Neural crest cell (in vitro differentiated cells): Measurements from ENCODE around the gene STAT6. TPM values are rescaled to one million over a fixed set of nuclear protein-coding genes. Genes with fewer than 3 reads are reported as not detected.
"Not testable (repeated sequence)": the region's sequence is repeated elsewhere in the genome, so short reads cannot be mapped to it uniquely, and the experiment has no call there.

Source experiments
- DNase-seq: peaks from one replicate; pipeline ENCODE4 v3.0.0; 2021; ENCODE audit warnings: low read depth, mixed read lengths, low spot score
- H3K27ac Mint-ChIP-seq: one replicate; pipeline ENCODE4 v1.8.0; 2021; ENCODE audit warnings: mild to moderate bottlenecking, mixed read lengths; ENCODE audit not compliant: unreplicated experiment
- H3K27me3 Mint-ChIP-seq: 2 replicates; pipeline ENCODE4 v1.8.0; 2021; ENCODE audit warnings: low read depth, mild to moderate bottlenecking, mixed read lengths
- H3K36me3 Mint-ChIP-seq: 2 replicates; pipeline ENCODE4 v1.8.0; 2021; ENCODE audit warnings: low read depth, mild to moderate bottlenecking, mixed read lengths
- H3K4me1 Mint-ChIP-seq: 2 replicates; pipeline ENCODE4 v1.8.0; 2021; ENCODE audit warnings: mixed read lengths
- H3K4me3 Mint-ChIP-seq: one replicate; pipeline ENCODE4 v1.8.0; 2021; ENCODE audit warnings: mild to moderate bottlenecking, mixed read lengths
- H3K9me3 Mint-ChIP-seq: 2 replicates; pipeline ENCODE4 v1.8.0; 2021; ENCODE audit warnings: mixed read lengths
- CTCF ChIP-seq: fragments of 200-600 bp; sonication (generic); conservative IDR thresholded peaks from 2 replicates; pipeline ENCODE4 v1.5.0; 2021; ENCODE audit warnings: antibody characterized with exemption, mild to moderate bottlenecking
- total RNA-seq: library from RNA; stranded (reverse); gene quantifications from 2 replicates; pipeline ENCODE4 v1.2.1, GENCODE V29; 2021

STAT6 gene
- total RNA-seq, 1 donor from 2014 or later: 40.2 TPM

- peaks cover 2% of the 10 kb centered on the region for H3K36me3 Mint-ChIP-seq
- no peak for TF ChIP-seq CTCF
- H3K27ac Mint-ChIP-seq: no peak overlapping the region
- no peaks in the 10 kb centered on the region for H3K9me3 Mint-ChIP-seq
- no peaks in the 10 kb centered on the region for H3K27me3 Mint-ChIP-seq
- peaks cover 35% of the 10 kb centered on the region for H3K4me1 Mint-ChIP-seq
- H3K4me3 Mint-ChIP-seq: peak overlapping the region; percentile 38
- DNase-seq: no peak
Measured at GRCh38 chr12:57080855-57081254, 30.3 kb downstream of the STAT6 start.

DNA sequence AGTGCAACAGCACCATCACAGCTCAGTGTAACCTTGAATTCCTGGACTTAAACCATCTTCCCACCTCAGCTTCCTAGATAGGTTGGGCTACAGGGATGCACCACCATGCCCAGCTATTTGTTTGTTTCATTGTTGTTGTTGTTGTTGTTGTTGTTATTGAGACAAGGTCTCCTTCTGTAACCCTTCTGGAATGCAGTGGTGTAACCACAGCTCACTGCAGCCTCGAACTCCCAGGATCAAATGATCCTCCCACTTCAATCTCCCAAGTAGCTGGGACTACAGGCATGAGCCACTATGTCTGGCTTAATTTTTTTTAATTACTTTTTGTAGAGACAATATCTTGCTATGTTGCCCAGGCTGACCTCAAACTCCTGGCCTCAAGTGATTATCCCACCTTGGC, 31.3 kb downstream of the STAT6 start:
- no peaks in the 10 kb centered on the region for H3K27me3 Mint-ChIP-seq
- no peak for DNase-seq
- H3K4me1 Mint-ChIP-seq: peaks cover 24% of the 10 kb centered on the region
- TF ChIP-seq CTCF: no peak
- H3K27ac Mint-ChIP-seq: no peak overlapping the region
- peak overlapping the region; percentile 27 for H3K4me3 Mint-ChIP-seq
- H3K36me3 Mint-ChIP-seq: peaks cover 2% of the 10 kb centered on the region
- no peaks in the 10 kb centered on the region for H3K9me3 Mint-ChIP-seq

DNA sequence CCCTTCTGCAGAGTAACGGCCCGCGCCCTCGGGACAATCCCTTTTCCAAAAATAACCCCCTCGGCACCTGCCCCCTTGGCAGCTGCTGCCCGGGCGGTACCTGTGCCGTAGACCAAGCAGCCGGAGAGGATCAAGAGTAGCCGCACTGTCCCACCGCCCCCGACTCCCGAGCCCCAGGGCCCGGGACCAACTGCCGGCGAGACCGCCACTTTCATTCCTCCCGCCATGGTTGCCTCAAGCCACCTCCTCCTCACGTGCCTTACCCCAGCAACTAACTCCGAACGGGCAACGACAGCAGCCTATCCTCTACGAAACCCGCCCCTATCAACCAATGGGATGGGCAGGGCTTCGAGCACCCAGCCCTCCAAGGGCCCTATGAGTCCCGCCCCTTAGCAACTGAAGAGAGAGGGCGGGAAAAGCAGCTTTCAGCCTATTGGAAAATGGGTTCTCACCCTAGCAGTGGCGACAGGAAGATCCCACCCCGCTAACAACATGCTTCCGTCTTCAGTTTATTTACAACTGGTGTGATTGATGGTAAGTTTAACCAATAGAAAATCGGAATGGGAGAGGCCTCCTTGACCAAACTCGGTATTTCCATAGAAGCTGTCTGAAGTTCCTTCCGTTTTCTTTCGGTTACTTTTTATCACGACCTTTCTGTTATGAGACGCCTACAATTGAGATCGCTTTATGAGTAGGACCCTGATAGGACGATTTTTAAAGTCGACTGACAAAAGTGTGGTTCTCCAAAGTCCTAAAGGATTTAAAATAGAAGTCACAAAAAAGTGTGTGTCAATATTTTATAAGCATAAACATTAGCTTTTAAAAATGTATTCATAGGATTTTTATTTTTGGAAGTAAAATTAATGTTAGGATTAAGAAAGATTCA, 32.4 kb downstream of the STAT6 start, which contains the start of gene NEMP1:
TSS of gene NEMP1 (minus strand) at position 273 of the 886 bp plus-strand sequence. CDS start at position 227, 46 bp downstream.
- TF ChIP-seq CTCF: no peak
- Mint-ChIP-seq H3K27me3 (no peaks in the 10 kb centered on the region), H3K4me1 (peaks cover 20% of the 10 kb centered on the region), H3K9me3 (no peaks in the 10 kb centered on the region), H3K4me3 (peak within 1 kb of the TSS; percentile 97), H3K36me3 (peaks cover 2% of the 10 kb centered on the region), H3K27ac (peak within 1 kb of the TSS; percentile 96)
- DNase-seq: peak; percentile 82

GRCh38 chr12:57073566-57074450, 37.4 kb downstream of the STAT6 start:
- DNase-seq, H3K27me3 Mint-ChIP-seq, H3K36me3 Mint-ChIP-seq, H3K27ac Mint-ChIP-seq, H3K9me3 Mint-ChIP-seq: not testable (repeated sequence)
- Mint-ChIP-seq H3K4me1 (peaks cover 18% of the 10 kb centered on the region), H3K4me3 (peak overlapping the region; percentile 9)

GRCh38 chr12:57072661-57073060, 38.5 kb downstream of the STAT6 start:
- TF ChIP-seq CTCF: no peak
- no peak for DNase-seq
- H3K9me3 Mint-ChIP-seq: no peaks in the 10 kb centered on the region
- H3K36me3 Mint-ChIP-seq: peaks cover 4% of the 10 kb centered on the region
- H3K4me3 Mint-ChIP-seq: peak overlapping the region; percentile 6
- H3K27ac Mint-ChIP-seq: no peak overlapping the region
- H3K4me1 Mint-ChIP-seq: peaks cover 12% of the 10 kb centered on the region
- H3K27me3 Mint-ChIP-seq: no peaks in the 10 kb centered on the region
